Caco-2 (cell line): ENCODE results near the gene CEACAM19. TPM values are rescaled to one million over a fixed set of nuclear protein-coding genes. Genes with fewer than 3 reads are reported as not detected.
A peak's percentile ranks its signal among the peaks of the same experiment; 100 is the strongest.

Source experiments
- BruUV-seq: library from RNA; stranded (reverse); fragments of 400-500 nt; replicated peaks from 2 replicates; lab custom pipeline; 2021; lab: Mats Ljungman, UMichigan
- CTCF ChIA-PET: fragments of 300-600 bp; sonication (Branson Sonifier 250); formaldehyde crosslinking; loops from one replicate; lab custom pipeline; 2022; ENCODE audit warnings: antibody characterized with exemption; lab: Charles Lee
- POLR2A ChIA-PET: fragments of 300-600 bp; sonication (Branson Sonifier 250); formaldehyde crosslinking; loops from one replicate; lab custom pipeline; 2022; ENCODE audit warnings: antibody characterized with exemption; lab: Charles Lee
- DNase-seq, 2 experiments: peaks; one replicate each; pipeline versions ENCODE4 v3.0.0 to v3.0.0-alpha.2; 2020 to 2022
- H3K27me3 ChIP-seq: replicated peaks from 2 replicates; pipeline ENCODE4 v1.6.0; 2011; ENCODE audit warnings: low read length; ENCODE audit not compliant: control insufficient read depth, insufficient read depth
- H3K36me3 ChIP-seq: 2 replicates; pipeline ENCODE4 v1.5.1; 2011; ENCODE audit warnings: low read length; ENCODE audit not compliant: control insufficient read depth, insufficient read depth
- H3K4me1 ChIP-seq: fragments of 250-450 bp; sonication (Bioruptor Pico); 2 replicates; pipeline ENCODE4 v1.5.1; 2020; ENCODE audit warnings: mild to moderate bottlenecking
- H3K4me3 ChIP-seq: 2 replicates; pipeline ENCODE4 v1.5.1; 2011; ENCODE audit warnings: low read depth, mild to moderate bottlenecking, control low read depth, low read length
- H3K9me3 ChIP-seq: fragments of 250-450 bp; sonication (Bioruptor Pico); 2 replicates; pipeline ENCODE4 v1.5.1; 2020; ENCODE audit warnings: mild to moderate bottlenecking, moderate library complexity
- H3K27ac Mint-ChIP-seq: one replicate; pipeline ENCODE4 v1.8.0; 2022; ENCODE audit warnings: mixed read lengths; ENCODE audit not compliant: unreplicated experiment
- H3K27me3 Mint-ChIP-seq: one replicate; pipeline ENCODE4 v1.8.0; 2022; ENCODE audit warnings: mixed read lengths; ENCODE audit not compliant: insufficient read depth, unreplicated experiment
- H3K36me3 Mint-ChIP-seq: one replicate; pipeline ENCODE4 v1.8.0; 2022; ENCODE audit warnings: mild to moderate bottlenecking, mixed read lengths; ENCODE audit not compliant: insufficient read depth, unreplicated experiment
- H3K4me1 Mint-ChIP-seq: one replicate; pipeline ENCODE4 v1.8.0; 2022; ENCODE audit warnings: low read depth, mixed read lengths; ENCODE audit not compliant: unreplicated experiment
- H3K4me3 Mint-ChIP-seq: one replicate; pipeline ENCODE4 v1.8.0; 2022; ENCODE audit warnings: mild to moderate bottlenecking, moderate library complexity, mixed read lengths; ENCODE audit not compliant: unreplicated experiment
- H3K9me3 Mint-ChIP-seq: one replicate; pipeline ENCODE4 v1.8.0; 2022; ENCODE audit warnings: mixed read lengths; ENCODE audit not compliant: unreplicated experiment
- CTCF ChIP-seq, 2 experiments: fragments of 200-600 bp in 1 of 2; IDR thresholded peaks; 1 replicate in 1 of 2; 2 replicates in 1 of 2; pipeline versions ENCODE4 v1.5.1 to v1.8.0; 2011 to 2022; ENCODE audit warnings: antibody characterized with exemption in 1 of 2, control low read depth in 1 of 2, inconsistent platforms in 1 of 2, low read depth in 1 of 2, low read length in 1 of 2, mild to moderate bottlenecking in 1 of 2, moderate library complexity in 1 of 2; ENCODE audit not compliant: insufficient read depth in 1 of 2, severe bottlenecking in 1 of 2, unreplicated experiment in 1 of 2
- intact Hi-C: fragments of 100-400 bp; cut with micrococcal nuclease; formaldehyde crosslinking; loops from one replicate; pipeline ENCODE4 v1.10.0; 2022; ENCODE audit not compliant: unreplicated experiment
- total RNA-seq: library from RNA; stranded (reverse); gene quantifications from 2 replicates; pipeline ENCODE4 v1.2.3, GENCODE V29; 2022

Gene CEACAM19
- total RNA-seq, 1 experiment from 2014 or later: 2.9 TPM

GRCh38 chr19:44636439-44637389 lies 34.6 kb upstream of the CEACAM19 start:
- Histone ChIP-seq H3K27me3 (no peaks in the 10 kb centered on the region), H3K4me1 (peaks cover 49% of the 10 kb centered on the region), H3K9me3 (peaks cover 5% of the 10 kb centered on the region), H3K4me3 (no peak overlapping the region), H3K36me3 (peaks cover 2% of the 10 kb centered on the region; the same call in 1 of the 2 replicates)
- Mint-ChIP-seq H3K9me3 (peaks cover 9% of the 10 kb centered on the region), H3K27me3 (no peaks in the 10 kb centered on the region), H3K27ac (no peak overlapping the region), H3K36me3 (peaks cover 13% of the 10 kb centered on the region), H3K4me3 (no peak overlapping the region), H3K4me1 (peaks cover 51% of the 10 kb centered on the region)
- BruUV-seq: no TSS peak
- CTCF ChIA-PET: interaction anchor here (1.4 to 1.8 kb wide), 2 partner anchors 48 to 66 kb away, joined by 4 to 6 read pairs; no protein-coding TSS in a partner anchor
- intact Hi-C loops: no loop called here
- POLR2A ChIA-PET: interaction anchor here (0.7 kb wide), 1 partner anchor 34 kb away, joined by 3 read pairs; no protein-coding TSS in a partner anchor
- no peak for TF ChIP-seq CTCF (IDR thresholded peaks at IDR 0.05; ENCODE audit: insufficient read depth in 1 of 2, low read depth in 1 of 2, low read length in 1 of 2, severe bottlenecking in 1 of 2, unreplicated experiment in 1 of 2)
- no peak for DNase-seq

- Histone ChIP-seq H3K4me1 (peaks cover 49% of the 10 kb centered on the region), H3K27me3 (no peaks in the 10 kb centered on the region), H3K4me3 (no peak overlapping the region), H3K36me3 (peaks cover 2% of the 10 kb centered on the region; the same call in 1 of the 2 replicates), H3K9me3 (peaks cover 5% of the 10 kb centered on the region)
- Mint-ChIP-seq H3K4me1 (peaks cover 51% of the 10 kb centered on the region), H3K4me3 (peak overlapping the region; percentile 22), H3K9me3 (peaks cover 9% of the 10 kb centered on the region), H3K27ac (peak overlapping the region; percentile 61), H3K36me3 (peaks cover 13% of the 10 kb centered on the region), H3K27me3 (no peaks in the 10 kb centered on the region)
- TF ChIP-seq CTCF (IDR thresholded peaks at IDR 0.05; ENCODE audit: insufficient read depth in 1 of 2, low read depth in 1 of 2, low read length in 1 of 2, severe bottlenecking in 1 of 2, unreplicated experiment in 1 of 2): no peak
- CTCF ChIA-PET: interaction anchor here (1.8 kb wide), 1 partner anchor 66 kb away, joined by 6 read pairs; no protein-coding TSS in a partner anchor
- no peak for DNase-seq
- intact Hi-C loops: no loop called here
- POLR2A ChIA-PET: no interaction called here
- BruUV-seq: no TSS peak
These were observed 33.9 kb upstream of the CEACAM19 start for GRCh38 chr19:44637390-44637764.

- no peaks in the 10 kb centered on the region for H3K36me3 ChIP-seq
- Mint-ChIP-seq H3K36me3 (peaks cover 26% of the 10 kb centered on the region), H3K4me1 (peaks cover 39% of the 10 kb centered on the region), H3K4me3 (peak overlapping the region; percentile 52), H3K9me3 (peaks cover 2% of the 10 kb centered on the region), H3K27ac (peak overlapping the region; percentile 85), H3K27me3 (no peaks in the 10 kb centered on the region)
- H3K27me3 ChIP-seq: no peaks in the 10 kb centered on the region
- POLR2A ChIA-PET: no interaction called here
- intact Hi-C loops: no loop called here
- no peaks in the 10 kb centered on the region; the same call in 1 of the 2 replicates for H3K9me3 ChIP-seq
- TF ChIP-seq CTCF (IDR thresholded peaks at IDR 0.05; ENCODE audit: insufficient read depth in 1 of 2, low read depth in 1 of 2, low read length in 1 of 2, severe bottlenecking in 1 of 2, unreplicated experiment in 1 of 2): no peak
- DNase-seq: no peak
- H3K4me3 ChIP-seq: no peak overlapping the region
- peaks cover 55% of the 10 kb centered on the region for H3K4me1 ChIP-seq
- CTCF ChIA-PET: interaction anchor here (1.0 kb wide), 1 partner anchor 30 kb away, joined by 4 read pairs; no protein-coding TSS in a partner anchor
- no TSS peak for BruUV-seq
These were observed 30.8 kb upstream of the CEACAM19 start for GRCh38 chr19:44640518-44640917.
